ENCODE results near the gene GFI1.
"Not testable (repeated sequence)": the region's sequence is repeated elsewhere in the genome, so short reads cannot be mapped to it uniquely, and the experiment has no call there.

The GFI1 gene

GRCh38 chr1:92461364-92462097 is 25.2 kb downstream of the GFI1 start:
- DNase-seq = no peak

DNA sequence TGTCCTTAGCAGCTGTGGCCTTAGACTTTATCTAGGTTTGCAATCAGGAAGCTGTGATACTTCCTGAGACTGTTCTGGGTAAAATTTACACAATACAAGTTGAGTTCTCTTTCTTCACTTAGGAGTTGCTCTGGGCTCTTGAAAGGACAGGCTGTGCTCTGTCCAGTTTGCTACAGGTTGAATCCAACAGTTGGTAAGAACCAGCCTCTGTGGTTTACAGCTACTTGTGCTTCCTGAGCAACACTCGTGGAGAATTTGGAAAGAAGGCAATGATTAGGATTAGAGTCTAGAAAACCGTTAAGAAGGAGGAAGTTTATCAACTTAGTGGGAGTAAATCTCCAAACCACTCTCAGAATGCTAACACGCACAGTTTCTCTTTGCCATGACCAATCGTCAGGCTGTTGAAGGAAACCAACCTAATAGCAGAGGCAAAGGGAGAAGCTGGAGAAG is 26.8 kb downstream of the GFI1 start:
- DNase-seq = no peak

GRCh38 chr1:92458146-92458545 is 28.6 kb downstream of the GFI1 start:
- DNase-seq = no peak

DNA sequence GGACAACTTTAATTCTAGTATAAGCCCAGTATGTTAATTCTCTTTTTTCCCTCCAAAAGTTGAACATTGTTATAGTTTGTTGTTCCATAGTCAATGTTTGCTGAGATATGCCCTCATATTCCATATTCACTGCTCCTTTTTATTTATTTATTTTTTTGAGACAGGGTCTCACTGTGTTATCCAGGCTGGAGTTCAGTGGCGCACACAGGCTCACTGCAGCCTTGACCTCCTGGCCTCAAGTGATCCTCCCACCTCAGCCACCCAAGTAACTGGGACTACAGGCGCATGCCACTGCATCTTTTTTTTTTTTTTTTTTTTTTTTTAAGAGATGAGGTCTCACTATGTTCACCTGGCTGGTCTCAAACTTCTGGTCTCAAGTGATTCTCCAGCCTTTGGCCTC is 38.7 kb downstream of the GFI1 start:
- DNase-seq = no peak

DNA sequence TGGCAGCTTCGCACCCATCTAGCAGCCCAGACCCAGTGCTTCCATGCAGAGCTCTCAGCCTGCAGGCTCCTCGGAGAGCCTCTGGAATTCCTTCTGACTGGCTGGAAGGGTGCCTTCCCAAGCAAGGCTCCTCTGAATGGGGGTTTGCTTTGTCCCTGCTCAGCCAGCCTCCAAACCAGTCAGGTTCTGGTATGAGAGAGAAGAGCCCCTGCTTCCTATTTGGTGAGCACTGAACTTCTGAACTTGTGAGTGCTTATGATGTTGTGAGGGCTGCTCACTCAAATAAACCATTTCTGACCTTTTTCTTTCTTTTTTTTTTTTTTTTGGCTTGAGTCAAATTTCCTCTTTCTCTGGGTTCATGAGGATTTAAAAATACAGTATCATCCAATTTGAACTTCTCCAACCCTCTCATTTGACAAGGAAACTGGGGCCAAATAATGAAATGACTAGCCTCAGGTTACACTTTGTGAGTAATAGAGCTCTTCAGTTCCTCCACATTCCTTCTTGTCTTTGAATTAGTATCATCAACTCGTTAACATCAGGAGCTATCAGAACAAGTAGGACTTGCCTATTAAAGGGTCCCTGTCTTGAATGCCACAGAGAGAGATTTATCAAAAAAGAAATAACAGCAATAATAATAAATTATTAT is 39.6 kb downstream of the GFI1 start:
- no peak for DNase-seq

- no peak for DNase-seq
Measured at GRCh38 chr1:92446546-92446945, 40.2 kb downstream of the GFI1 start.

GRCh38 chr1:92445865-92446264 is 40.9 kb downstream of the GFI1 start:
- DNase-seq = no peak

GRCh38 chr1:92444351-92444750 is 42.4 kb downstream of the GFI1 start:
- DNase-seq = no peak

- DNase-seq = no peak
Measured at GRCh38 chr1:92443893-92444292, 42.8 kb downstream of the GFI1 start.

DNA sequence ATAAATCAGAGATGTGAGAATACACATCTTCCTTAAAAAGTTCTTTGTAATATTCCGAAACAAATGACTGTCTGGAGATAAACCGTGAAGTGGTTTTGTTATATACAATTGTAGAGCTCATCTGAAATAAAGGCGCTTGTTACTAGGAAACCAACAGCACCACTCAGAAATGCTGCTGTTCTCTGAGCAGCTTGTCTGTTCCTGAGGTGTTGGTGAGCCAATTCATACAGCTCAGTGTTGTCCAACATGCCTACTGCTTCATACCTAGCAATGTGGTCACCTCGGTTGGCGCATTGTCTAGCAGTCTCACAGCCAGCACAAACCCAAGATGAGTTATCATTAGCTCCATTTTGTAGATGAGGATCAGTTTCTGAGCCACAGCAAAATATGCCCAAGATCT is 44.4 kb downstream of the GFI1 start:
- no peak for DNase-seq

DNA sequence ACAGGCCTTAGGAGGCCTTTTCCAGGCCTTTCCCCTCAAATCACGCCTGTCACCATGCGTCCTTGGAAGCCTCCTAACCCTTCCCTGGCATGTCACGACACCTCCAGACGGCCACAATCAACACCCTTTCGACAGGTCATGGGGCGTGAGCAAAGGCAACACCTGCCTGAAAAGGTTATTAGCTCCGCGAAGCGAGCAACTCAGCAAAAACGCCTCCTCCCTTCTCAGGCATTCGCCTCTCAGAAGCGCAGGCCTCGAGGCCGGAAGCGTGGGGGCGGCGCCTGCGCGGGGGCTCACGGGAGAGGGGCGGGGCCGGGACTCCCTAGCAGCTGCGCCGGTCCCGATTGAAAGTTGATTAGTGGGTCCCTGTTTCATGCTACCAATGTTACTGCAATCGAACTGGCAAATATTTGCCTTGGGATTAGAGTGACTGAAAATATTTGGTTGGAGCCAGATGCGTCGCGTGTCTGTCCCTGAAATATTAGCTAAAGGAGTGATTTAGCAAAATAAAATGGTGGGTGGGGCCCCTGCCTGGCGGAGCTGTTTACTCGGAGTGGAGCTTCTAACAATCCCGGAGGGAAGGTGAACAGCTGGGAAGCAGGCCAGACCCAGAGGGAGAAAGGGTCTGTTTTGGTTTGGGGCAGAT is 44.9 kb downstream of the GFI1 start:
- no peak for DNase-seq

DNA sequence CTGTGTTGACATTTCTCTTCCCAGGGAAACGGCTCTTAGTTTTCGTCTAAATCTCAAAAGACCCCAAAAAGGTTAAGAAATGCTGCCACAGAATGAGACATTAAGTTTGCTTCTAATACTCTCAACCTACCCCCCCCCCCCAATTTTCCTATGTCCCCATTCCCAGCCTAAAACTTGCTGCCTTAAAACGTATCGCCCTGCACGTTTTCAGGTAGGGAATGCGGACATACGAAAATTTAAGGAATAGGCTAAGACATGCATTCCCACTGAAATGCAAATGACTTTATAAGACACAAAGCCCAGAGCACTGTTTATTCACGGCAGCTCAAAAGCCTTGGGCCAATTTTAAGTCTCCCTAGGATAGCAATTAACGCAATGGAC is 45.4 kb downstream of the GFI1 start:
- no peak for DNase-seq

DNA sequence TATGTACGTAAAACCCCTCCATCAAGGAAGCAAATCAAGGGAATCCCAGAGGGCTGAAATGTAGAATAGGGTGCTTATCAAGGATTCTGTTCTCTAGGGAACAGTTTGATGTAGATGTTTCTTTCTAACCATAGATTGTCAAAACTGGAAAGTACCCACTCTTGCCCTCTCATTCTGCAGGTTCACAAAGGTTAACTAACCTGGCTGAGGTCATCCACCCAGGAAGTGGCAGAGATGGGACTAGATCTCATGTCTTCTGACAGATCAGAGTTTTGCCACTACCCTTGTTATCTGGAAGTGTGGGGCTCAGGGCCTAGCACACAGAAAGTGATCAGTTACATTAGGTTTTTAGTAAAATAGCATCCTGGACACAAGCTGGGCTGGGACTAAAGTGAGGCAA is 47.4 kb downstream of the GFI1 start:
- DNase-seq = no peak

- not testable (repeated sequence) for DNase-seq
Measured at GRCh38 chr1:92434572-92434971, 52.2 kb downstream of the GFI1 start.

GRCh38 chr1:92430030-92430429 is 56.7 kb downstream of the GFI1 start:
- DNase-seq = no peak

DNA sequence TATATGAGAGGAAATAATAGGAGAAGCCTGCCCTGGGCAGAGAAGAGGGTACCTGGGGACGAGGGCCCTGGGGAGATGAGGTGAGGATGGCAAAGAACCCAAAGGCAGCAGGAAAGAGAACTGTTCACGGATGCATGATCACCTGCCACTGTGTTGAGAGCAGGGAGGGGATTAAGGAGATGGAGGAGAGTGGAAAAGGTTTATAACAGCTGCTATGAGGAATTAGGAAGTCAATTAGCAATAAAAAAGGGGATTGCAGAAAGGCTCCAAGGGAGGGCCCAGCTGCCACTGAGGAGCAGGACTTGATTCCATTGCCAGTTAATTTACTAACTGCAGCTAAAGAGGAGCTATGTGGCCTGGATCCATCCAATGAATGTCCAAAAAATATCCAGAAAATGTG is 61.1 kb downstream of the GFI1 start:
- DNase-seq = no peak

Measured in activated CD4-positive, alpha-beta T cell treated with anti-CD3 and anti-CD28 coated beads for 48 hours (primary cell).